Measurements from ENCODE around the gene TMEM72. TPM values are rescaled to one million over a fixed set of nuclear protein-coding genes. Genes with fewer than 3 reads are reported as not detected.
A peak's percentile ranks its signal among the peaks of the same experiment; 100 is the strongest.

TMEM72 gene
- total RNA-seq, 1 experiment from 2014 or later = not detected

DNA sequence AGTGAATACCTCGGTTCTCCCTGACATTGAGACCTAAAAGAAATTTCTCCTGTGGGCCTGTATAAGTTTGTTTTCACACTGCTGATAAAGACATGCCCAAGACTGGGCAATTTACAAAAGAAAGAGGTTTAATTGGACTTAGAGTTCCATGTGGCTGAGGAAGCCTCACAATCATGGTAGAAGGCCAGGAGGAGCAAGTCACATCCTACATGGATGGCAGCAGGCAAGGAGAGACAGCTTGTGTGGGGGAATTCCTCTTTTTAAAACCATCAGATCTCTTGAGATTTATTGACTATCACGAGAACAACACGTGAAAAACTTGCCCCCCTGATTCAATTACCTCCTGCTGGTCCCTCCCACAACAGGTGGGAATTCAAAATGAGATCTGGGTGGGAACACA is 6.7 kb downstream of the TMEM72 start:
- no peak for DNase-seq (ENCODE audit: low spot score)

DNA sequence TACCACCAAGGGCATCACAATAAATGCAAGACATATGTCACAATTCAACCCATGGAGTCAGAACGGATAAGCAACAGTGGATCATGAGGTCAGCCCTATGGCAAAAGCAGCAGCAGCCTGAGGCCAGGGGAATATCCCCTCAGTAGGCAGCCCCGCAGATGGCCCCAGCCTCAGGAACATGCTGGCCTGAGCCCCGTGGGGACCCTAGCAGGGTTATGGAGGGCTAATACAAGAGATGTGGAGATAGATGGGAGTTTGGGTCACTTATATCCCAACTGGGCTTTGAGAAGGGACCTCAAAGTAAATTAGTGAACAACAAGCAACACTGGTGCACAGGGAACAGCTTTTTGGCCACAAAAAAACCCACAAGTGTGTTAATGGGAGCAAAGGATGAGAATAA is 9.1 kb downstream of the TMEM72 start:
- DNase-seq (ENCODE audit: low spot score) = no peak

DNA sequence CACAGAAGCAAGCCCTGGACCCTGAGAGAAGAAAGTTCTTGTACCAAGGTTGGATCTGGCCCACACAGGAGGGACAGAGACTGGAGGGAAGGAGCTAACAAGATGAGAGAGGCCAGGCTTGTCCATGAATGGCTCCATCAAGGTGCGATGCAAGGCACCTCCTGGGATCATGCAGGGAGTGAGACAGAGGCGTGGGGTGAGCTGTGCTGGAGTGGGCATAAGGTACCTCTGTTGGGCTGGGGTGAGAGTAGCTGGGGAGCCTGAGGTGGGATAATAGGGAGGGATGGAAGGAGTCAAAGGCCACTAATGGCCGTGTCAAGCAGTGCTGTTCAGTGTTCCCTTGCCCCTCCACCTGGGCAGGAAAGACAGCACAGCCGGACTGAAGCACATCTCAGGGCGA is 9.9 kb downstream of the TMEM72 start:
- no peak for DNase-seq (ENCODE audit: low spot score)

DNA sequence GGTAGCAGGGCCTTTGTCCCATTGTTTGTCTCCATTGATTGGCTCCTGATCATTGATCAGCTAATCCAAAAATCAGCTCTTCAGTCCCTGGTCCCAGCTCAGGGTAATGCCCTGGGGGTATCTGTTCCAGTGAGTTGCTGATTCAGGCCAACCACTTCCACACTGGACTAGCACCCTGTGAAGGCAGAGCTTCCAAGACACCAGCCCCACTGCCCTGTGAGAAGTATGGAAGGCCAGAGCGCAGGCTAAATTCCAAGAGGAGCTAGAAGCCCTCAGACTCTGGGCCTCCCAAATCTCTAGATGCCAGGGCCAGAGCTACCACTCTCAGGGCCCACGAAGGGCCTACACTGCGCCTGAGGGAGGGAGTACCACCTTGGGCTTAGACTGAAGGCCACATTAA is 10.4 kb downstream of the TMEM72 start:
- DNase-seq (ENCODE audit: low spot score) = no peak

DNA sequence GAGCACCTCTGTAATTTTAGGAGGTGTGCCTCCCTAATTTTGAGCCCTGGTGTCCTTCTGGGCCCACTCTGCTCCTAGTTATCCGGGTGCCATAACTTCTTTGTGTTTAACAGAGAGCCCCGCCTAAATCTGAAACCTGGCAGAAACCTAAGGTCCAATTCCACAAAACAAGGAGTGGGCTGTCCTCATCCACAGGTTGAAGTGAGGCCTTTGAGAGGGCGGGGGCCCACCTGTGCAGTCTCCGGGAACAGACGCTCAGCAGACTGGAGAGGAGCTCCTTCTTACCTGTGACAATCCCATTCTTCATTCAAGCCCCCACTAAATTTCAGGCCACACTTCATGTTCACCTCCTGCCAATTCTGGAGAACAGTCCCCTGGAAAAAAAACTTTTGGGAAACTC is 10.9 kb downstream of the TMEM72 start:
- DNase-seq (ENCODE audit: low spot score) = no peak

DNA sequence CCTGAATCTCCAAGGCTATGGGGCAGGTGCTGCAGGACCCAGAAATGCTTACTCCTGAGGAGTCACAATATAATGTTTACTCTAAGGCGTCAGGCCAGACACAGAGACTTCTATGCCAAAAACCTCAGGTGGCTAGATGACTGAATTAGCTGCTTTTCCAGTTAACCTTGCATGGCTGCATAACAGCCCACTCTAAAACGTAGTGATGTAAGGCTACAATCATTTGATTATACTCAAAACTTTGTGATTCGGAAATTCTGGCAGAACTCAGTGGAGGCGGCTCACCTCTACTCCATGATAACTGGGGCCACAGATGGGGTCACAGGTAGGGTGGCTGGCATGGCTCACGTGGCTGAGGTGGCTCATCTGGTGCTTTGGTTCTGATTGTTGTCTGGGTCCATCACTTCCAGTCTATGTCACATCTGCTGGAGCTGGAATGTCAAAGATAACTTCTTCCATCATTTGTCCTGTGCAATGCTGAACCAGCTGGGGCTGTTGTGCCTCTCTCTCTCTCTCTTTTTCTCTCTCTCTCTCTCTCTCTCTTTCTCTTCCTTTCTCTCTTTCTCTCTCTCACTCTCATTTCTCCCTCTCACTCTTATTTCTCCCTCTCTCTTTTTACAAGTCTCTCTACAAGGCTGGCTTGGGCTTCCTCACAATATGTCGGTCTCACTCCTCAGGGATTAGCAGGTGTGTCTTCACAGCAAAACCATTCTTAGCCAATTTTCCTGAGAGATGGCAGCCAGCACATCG is 11.8 kb downstream of the TMEM72 start:
- no peak for DNase-seq (ENCODE audit: low spot score)

DNA sequence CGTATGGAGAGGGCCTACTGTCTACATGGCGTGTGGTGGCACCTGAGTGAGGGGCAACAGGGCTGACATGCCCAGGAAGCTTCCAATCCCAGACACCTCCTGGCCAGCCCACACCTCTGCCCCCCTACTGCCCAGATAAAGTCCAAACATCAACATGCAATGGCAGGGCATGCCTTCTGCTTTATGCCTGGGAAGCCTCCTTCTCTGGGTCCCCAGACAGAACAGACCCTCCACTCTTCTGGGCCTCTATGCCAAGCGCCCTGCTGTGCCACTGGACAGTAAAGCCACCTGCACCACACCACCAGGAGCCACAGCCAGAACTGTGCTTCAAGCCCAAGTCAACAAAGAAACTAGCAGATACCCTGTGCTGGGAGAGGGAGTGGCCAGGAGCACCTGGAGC is 12.5 kb downstream of the TMEM72 start:
- no peak for DNase-seq (ENCODE audit: low spot score)

DNA sequence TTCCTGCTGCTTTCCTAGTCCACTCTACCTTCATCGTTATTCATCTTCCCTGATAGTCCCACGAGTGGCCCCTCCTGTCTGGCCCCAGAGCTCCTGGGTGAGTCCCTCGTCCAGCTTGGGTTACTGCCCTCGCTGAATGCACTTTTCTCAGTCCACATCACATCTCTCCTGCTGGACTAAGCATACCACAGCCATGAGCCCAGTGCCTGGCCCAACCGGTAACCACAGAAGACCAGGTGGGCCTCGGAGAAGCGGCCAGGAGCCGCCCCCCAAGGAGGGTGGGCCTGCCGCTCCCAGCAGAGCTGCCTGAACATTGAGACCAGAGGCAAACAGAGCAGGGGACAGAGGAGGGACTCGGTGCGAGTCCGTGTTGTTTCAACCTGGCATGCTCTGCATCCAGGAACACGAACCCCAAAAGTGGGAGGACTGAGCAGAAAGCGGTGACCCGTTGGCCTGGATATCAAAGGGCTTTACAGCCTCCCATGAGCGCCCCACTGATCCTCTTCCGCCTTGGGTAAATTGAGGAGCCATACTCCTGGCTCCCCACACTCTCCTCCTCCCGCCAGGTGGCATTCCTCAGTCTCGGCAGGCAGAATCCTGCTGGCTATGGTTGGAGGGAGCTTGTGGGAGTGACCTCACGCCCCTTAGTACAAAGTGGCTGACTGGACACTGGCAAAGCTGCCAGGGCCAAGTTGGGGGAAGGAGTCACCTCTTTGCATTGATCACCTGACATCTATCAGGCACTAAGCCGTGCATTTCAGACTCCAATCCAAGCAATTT is 13.3 kb downstream of the TMEM72 start:
- DNase-seq (ENCODE audit: low spot score) = no peak

DNA sequence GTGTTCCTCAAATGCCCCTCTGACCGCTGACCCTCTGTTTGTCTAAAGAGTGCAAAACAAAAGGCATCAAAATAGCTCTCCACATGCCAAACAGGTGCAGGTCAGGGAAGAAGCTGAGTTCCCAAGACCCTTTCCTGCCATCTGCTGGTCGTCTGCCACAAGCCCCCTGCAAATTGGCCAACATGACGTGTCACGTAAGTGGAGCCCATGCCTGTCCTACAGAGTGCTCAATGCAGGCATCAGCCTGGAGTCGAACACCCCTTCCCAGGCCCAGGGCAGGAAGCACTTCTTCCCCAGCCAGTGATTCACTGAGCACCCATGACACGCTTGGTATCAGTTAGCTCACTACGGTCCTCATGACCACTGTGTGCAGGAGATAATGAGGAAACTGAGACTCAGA is 14.1 kb downstream of the TMEM72 start:
- no peak for DNase-seq (ENCODE audit: low spot score)

DNA sequence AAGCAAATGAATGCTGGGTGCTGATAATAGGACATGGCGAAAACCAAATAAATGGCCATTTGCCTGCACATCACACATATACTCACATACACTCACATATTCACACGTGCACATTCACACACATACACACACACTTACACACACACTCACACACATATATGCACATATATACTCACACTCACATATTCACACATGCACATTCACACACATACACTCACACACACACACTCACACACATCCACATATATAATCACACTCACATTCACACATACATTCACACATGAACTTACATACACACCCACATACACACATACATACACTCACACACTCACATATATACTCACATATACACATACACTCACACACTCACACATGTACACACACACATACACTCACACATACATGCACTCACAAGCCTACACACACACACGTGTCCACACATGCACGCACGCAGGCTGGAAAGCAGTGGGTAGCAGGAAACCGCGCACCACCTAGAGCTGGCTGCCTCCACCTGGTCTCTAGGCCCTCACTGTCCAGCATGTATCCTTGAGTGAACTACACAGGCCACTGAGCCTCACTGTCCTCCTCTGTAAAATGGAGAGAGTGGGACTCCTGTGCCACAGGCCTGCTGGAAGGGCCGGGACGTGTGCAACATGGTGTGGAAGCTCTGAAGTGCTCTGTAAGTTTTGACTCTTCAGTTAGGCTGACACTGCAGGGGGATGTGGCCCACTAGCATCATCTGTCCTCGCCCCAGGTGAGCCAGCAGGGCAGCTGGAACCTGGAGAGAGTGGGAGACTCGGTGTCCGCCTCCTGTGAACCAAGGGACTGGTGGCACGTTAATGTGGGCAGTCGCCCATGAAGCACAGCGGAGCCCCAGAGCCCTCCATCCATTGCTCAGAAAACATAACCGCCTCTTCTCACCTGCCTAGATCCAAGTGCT is 14.9 kb downstream of the TMEM72 start:
- no peak for DNase-seq (ENCODE audit: low spot score)

DNA sequence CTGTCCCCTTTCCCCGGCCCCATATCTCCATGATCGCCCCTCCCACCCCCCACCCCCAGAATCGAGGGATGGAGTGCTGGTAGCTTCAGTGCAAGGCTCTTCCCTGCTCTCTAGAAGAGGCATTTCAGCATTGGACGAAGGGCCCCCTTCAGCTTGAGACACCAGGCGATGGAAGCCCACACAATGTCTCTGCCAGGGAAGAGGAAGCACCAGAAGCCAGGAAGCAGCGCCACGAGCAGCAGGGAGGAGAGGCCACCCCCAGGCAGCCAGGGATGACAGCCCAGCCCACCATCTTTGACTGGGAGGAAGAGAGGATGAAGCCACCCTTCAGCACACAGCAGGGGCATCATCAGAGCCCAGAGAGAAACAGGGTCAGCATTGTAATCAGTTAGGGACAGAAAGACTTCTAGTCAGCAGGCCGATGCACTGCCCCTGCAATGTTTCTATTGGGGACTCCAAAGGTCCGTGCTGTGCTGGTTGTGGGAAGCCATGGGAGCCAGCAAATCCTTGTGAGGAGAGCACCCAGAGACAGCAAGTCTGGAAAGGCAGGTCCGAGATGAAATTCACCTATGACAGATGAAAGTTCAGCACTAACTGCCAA is 15.7 kb downstream of the TMEM72 start:
- DNase-seq (ENCODE audit: low spot score) = no peak

DNA sequence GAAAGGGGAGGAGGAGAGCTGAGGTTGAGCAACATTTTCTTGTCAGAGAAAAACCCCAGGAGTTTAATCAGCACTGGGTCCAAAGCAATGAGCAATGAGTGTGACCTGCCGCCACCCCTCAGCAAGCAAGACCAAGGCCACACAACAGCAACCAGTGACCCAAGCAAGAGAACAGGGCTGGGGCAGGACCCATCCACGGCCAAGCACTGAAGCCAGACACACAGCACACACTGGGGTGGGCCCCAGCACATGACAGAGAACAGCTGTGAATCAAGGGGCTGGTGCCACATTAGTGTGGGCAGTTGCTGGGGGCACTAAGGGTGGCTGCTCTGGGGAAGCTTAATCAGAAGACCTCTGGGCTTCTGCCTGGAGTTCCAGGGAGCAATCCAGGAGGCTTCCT is 16.2 kb downstream of the TMEM72 start:
- no peak for DNase-seq (ENCODE audit: low spot score)

DNA sequence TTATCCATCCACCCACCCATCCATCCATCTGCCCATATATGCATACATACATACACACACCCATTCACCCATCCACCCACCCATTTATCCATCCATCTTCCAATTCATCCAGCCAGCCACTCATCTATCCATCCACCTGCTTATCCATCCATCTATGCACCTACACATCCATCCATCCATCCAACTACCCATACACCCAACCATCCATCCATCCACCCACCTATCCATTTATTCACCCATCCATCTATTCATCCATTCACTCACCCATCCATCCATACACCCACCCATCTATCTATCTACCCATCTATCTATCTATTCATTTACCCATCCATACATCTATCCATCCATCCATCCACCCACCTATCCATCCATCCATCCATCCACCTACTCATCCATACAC is 17.3 kb downstream of the TMEM72 start:
- no peak for DNase-seq (ENCODE audit: low spot score)

DNA sequence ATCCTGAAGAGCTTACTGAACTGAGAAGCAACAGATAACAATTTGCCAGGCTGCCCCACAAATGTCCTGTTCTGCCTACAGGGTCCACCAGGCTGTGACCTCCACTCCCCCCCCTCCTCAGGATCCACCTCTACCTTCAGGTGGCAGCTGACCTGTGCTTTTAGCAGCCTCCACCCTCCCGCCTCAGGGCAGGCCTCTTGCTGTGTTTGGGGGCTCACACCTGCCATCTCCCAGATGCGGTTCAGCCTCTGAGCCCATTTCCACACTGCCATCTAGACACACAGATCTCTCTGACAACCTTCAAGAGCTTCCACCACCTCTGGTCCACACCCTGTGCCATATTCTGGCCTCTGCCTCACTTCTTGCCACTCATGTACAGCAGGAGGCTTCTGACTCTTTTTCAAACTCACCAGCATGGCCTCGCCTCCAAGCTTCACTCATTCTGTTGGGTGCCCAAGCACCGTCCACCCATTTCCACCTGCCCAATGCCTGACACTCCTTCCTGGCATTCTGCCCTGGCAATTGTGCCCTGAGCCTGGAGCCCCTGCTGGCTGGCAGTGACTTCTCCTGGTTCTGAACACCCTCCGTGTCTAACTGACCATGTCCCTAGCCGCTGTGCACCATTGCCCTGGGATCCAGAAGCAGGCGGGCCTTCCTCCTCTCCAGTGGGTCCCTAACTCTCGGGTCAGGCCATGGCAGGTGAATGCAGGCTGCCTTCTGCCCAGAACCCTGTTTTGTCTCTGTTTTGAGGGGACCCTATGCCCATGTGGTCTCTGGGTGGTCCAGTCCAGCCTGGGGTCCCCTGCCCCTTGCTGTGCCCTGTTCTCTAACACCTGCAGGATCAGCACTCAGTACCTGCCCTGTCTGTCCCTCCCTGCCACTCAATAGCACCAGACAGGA is 18.5 kb downstream of the TMEM72 start:
- DNase-seq (ENCODE audit: low spot score) = no peak

DNA sequence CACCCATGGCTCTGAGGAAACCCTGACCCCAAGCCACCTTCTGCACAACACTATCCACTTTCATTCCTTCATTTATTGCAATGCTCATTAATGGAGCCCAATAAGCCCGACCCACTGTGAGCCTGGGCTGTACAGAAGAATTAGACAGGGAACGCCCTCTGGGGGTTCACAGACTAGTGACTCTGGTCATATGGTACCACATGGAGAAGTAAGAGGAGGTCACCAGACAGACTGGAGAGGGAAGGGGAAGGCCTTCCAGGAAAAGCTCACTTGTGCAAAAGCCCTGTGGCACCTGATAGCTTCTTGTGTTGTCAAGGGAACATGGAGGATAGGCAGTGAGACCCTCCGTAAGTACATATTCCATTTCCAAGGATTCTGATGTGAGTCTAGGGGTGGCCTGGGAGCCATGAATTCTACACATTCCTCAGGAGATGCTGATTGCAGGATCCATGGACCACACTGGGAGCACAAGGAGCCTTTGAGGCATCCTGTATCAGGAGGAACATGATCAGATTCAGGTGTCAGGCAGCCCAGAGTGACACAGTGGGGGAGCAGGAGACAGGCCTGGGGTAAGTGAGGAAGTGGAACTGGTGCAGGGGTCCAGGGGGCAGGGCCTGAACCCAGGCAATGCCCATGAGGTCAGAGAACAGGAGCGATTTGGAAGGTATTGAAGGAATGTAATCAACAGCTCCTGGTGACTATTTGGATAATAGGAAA is 19.9 kb downstream of the TMEM72 start:
- no peak for DNase-seq (ENCODE audit: low spot score)

DNA sequence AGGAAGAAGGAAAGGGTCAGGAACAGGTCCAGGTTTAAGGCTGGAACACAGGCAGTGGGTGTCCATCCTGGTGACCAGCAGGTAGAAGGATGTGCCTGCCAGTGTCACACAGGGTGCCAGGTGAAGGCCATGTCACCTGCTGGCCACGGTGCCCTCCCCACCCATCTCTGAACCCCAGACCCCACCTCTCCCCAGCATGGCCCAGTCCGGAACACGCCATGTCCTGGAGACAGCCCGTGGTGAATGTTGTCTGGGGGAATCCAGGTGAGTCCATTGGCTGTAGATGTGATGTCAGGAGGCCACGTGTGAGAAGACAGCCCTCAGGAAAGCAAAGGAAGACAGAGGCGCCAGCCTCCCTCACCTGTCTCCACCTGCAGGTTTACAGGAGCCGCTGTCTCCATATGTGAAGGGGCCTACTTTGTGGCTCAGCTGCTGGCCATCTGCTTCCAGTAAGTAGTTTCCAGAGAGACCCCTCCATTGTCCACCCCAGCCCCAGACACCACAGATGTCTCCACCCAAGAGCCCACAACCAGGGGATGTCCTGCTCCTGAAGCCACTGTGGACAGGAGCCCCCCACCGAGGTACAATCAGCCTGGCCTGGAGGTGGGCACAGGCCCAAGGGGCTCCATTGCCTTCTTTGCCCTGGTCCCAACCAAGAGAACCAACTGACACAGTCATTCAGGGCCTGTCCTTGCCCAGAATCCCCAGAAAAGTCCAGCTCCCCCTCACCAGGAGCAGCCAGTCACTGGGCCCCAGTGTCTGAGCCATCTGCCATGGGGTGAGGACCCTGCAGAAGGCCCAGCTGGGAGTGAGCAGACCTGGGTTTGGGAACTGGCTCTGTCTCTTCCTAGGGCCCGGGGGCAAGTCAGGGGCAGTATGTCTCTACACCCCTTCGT is 20.7 kb downstream of the TMEM72 start:
- no peak for DNase-seq (ENCODE audit: low spot score)

DNA sequence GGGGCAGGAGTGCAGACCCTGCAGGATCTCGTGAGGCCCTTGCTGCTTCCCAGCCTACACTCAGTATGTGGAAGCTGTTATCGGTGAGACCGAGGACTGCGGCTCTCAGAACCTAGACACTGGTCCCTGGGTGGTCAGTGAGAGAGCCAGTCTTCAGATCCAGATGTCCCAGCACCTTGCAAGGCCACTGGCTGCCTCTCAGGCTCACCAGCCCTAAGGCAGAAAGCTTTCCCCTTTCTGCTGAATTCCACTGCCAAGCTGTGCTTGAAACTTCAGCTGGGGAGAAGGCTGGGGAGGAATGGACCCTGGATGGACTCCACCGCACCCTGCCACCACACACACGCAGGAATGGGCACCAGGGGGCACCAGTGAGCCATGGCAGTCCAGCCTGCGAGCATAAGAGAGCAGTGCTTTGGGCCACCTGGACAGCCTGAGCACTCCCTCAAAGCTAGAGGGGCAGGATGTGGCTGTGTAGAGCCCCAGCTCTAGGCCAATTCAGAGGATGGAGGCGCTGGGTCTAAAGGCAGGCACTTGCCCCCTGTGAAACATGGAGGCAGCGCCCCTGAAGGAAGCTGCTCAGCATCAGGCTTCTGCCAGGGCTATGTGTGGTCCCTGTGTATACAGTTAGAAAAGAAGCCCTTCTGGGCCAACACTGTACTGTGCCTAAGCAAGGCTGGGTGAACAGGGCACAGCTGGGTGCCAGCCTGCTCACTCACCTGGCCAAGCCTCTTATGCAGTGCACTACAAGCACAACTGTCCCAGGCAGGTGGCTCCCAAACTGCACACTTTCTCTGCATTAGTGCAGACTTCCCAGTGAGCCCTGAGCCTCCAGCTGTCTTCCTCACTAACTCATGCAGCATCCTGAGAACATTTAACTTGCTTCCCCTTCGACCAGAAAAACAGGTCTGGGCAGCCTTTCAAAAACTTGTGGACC is 21.6 kb downstream of the TMEM72 start:
- DNase-seq (ENCODE audit: low spot score) = peak; percentile 74

Measured in A172 (cell line).